DMS 273 treated with DMSO at 0.1 percent for 48 hours (cell line): ENCODE data around the gene CYP4V2.
"Not testable (repeated sequence)": the region's sequence is repeated elsewhere in the genome, so short reads cannot be mapped to it uniquely, and the experiment has no call there.

Experiments
- DNase-seq: peaks from one replicate; lab custom pipeline; 2025; lab: John Stamatoyannopoulos, UW

CYP4V2 gene

DNA sequence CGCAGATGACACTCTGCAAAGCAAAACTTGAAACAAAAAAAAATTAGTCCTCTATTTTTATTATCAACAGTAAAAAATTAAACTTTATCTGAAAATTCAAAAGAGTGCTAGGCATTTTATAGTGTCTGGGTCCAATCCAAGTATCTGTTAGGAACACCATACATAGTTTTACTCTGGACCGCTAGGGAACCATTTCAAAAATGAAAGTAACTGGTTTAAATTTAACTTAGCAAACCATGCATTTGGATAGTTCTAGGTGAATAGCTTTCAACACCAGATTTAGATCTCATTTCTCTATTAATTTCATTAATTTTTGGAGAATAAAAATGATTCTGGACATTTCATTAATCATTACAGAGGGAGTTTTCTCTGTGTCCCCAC lies 37.1 kb downstream of the CYP4V2 start:
- no peak for DNase-seq

DNA sequence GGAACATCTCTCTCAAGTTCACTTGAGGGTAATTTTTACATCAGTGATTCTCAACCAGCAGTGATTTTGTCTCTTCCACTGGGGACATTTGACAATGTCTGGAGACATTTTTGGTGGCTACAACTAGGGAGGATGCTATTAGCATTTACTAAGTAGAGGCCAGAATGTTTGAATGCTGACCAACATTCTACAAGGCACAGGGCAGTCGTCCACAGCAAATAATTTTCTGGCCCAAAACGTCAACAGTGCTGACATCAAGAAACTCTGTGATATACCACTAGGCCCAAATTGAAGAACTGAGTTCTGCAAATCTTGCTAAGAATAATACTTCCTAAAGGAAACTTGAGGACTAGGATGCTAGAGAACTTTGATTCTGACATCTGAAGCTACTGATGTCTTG lies 43.0 kb downstream of the CYP4V2 start:
- no peak for DNase-seq

DNA sequence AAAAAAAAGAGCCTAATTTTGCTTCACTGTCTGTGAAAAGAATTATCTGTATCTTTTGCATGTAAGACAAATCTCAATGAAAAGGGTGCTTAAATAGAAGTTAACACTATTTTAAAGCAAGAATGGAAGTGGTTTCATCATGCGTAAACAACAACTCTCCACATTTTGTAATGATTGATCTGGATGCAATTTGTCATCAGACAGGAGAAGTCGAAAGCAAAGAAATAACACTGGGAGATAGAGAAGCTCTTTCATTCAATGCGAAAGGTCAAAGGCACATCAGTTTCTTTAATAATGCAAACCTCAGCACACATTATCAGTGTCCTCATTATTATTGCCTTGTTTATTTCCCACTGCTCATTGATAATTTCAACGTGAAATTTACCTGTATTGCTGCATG lies 44.8 kb downstream of the CYP4V2 start:
- no peak for DNase-seq

DNA sequence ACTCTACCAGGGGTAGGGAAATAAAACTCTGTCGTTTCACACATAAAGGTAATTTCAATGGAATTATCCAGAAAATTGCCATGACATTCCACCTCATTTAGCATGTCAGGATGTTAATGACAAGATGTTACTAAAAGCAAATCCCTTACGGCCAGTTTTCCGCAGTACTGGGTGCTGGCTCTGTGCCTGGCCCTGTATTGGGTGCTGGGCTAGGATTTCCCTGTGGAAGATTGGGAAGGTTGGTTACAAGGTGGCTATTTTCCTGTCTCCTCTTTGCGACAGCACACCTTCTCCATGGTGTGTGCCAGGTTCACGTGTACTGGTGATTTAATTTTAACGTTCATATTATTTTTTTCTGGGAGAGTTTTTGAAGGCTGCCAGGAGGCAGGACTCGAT lies 49.1 kb downstream of the CYP4V2 start:
- no peak for DNase-seq

DNA sequence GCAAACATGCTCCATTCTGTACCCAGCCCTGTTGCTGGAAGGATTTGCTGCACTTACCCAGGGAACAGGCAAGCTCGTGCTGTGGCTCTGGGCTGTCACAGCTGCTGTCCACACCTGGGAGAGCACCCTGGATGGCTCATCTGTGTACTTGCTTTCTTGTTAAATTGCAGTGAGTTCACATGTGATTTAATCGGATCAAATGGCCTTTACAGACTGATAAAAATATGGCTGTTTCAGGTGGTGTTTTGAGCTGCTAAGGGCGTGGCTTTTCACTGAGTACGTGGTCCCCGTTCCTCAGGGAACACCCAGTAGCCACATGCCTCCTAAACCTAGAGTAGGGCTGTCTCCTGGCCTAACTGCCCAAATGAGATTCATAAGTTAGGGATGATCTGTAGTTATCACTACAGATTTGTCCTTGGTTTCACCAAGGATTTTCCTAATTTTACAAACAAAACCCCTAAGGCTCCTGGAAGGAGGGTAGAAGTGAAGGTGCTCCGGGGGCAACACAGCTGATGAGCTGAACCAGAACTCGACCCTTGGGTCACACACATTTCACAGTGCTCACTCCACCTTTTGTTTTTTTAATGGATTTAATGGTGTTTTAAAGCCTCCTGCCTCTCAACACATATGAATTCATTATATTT lies 49.6 kb downstream of the CYP4V2 start:
- DNase-seq = peak; percentile 90

DNA sequence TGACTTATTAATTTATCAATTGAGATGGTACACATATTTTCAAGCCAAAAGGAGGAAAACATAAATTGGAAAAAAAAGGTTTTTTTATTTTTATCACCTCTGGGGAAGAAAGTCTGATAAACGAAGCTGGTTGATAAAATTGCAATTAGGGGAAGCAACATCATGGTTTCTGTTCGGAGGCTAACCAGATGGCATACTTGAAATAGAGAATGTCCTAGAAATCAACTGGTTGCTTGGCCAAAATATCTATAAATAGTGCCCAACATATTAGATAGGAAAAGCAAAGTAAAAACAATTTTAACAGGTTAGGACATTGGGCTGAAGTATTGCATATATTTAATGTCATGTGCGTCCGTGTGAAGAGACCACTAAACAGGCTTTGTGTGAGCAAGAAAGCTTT lies 50.2 kb downstream of the CYP4V2 start:
- DNase-seq = no peak

DNA sequence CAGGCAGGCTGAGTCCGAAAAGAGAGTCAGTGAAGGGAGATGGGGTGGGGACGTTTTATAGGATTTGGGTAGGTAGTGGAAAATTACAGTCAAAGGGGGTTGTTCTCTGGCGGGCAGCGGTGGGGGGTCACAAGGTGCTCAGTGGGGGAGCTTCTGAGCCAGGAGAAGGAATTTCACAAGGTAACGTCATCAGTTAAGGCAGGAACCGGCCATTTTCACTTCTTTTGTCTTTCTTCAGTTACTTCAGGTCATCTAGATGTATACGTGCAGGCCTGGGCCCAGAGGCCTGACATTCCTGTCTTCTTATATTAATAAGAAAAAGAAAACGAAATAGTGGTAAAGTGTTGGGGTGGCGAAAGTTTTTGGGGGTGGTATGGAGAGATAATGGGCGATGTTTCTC lies 50.7 kb downstream of the CYP4V2 start:
- DNase-seq = not testable (repeated sequence)

DNA sequence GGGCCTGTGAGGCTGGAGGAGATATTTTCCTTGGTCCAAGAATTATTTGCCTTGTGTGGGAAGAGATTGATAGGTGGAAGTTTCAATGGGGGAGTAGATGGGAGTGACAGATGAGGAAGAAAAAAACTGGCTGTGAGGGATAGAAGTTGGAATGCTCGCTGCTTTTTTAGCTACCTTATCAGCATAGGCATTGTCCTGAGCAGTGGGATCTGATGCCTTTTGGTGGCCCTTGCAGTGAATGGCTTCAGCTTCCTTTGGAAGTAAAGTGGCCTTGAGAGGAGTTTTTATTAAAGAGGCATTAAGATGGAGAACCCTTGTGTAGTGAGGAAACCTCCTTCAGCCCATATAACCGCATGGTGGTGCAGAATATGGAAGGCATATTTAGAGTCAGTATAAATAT lies 52.0 kb downstream of the CYP4V2 start:
- DNase-seq = no peak

DNA sequence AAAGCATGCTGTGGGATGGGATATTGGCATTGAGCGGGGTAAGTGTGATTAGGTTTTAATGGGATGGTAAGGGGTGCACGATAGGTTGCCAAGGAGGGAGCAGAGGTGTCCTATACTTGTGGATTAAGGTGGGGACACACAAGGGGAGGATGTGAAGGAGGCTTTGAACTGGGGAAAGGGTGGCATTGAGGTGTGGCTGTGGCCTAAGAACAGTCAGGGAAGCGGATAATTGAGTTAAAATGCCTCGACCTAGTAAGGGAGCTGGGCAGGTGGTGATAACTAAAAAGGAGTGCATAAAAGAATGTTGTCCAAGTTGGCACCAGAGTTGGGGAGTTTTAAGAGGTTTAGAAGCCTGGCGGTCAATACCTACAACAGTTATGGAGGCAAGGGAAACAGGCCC lies 53.5 kb downstream of the CYP4V2 start:
- DNase-seq = no peak

DNA sequence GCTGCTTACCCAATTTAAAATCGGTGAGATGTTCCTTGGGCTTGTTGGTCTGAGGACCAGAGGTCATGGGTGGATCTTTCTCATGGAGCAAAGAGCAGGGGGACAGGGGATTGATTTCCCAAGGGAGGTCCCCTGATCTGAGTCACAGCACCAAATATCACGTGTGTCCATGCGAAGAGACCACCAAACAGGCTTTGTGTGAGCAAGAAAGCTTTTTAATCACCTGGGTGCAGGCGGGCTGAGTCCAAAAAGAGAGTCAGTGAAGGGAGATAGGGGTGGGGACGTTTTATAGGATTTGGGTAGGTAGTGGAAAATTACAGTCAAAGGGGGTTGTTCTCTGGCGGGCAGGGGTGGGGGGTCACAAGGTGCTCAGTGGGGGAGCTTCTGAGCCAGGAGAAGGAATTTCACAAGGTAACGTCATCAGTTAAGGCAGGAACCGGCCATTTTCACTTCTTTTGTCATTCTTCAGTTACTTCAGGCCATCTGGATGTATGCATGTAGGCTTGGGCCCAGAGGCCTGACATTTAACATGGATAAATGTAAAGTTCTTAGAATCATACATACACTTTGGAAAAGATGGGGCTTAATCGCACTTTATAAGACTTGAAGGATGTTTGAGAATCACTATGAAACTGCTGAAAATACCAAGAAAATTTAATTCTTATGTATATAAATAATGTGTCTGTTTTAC lies 55.8 kb downstream of the CYP4V2 start:
- not testable (repeated sequence) for DNase-seq

DNA sequence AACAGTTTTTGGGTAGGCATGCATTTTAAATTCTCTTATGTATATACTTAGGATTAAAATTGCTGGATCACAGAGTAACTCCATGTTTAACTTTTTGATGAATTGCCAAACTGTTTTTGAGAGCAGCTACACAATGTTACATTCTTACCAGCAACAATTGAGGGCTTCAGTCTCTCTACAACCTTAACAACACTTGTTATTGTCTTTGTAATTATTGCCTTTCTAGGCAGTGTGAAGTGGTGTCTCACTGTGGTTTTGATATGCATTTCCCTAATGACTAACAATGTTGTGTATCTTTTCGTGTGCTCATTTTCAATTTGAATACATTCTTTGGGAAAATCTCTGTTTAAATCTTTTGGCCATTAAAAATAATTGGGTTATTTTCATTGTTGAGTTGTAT lies 57.3 kb downstream of the CYP4V2 start:
- DNase-seq = no peak

DNA sequence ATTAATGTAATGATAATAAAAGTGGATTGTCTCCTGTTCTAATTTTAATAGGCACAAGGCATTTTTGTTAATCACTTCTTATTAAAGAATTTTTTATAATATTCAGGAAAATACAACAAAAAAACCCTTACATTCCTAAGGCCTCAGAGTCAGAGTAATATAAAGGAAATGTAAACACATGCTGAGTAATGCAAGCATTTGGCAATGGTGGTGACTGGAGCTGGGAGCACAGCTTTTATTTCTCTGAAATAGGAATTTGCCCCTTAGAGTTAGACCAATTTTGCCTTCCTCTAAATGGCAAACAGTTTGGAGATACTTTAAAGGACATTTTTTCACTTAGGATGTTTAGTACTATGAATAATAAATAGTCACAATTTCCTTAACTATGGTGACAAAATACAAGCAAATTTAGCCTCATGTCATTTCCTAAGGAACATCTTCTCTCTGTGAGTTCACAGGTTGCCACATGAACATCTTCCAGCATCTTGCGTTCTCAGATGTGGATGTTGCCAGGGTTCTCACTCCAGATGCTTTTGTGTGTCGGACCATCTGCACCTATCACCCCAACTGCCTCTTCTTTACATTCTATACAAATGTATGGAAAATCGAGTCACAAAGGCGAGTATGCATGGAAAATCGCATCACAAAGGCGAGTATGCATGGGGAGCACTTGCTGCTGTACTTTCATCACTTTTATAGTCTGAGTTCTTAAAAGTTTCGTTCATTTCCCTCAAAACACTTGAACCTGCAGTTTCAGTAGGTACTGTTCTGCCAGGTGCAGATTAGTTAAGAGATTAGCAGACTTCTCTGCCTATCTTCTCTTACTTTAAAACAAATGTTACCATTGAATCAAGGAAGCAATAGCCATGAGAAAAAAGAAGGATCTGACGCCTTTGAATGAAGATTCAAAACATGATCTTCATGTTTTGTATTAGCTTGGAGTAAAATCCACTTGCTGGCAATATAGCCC lies 58.7 kb downstream of the CYP4V2 start:
- DNase-seq = no peak

DNA sequence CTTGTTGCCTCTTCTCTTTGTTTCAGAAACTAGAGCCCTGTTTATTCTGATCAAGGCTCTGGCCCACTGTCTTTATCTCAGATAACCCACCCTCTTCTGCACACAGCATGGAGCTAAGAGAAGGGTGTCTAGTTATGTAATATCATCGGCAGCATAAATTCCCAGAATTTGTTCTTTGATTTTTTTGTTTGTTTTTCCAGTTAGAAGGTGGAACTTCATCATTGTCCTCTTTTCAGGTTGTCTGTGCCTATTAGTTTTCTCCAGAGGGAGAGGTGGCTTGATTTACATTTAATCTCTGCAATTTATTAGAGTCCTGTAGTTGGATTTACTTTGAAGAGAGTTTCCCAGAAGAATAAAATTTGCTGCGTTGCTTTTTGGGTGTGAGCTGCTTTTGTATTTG lies 59.4 kb downstream of the CYP4V2 start:
- DNase-seq = no peak

DNA sequence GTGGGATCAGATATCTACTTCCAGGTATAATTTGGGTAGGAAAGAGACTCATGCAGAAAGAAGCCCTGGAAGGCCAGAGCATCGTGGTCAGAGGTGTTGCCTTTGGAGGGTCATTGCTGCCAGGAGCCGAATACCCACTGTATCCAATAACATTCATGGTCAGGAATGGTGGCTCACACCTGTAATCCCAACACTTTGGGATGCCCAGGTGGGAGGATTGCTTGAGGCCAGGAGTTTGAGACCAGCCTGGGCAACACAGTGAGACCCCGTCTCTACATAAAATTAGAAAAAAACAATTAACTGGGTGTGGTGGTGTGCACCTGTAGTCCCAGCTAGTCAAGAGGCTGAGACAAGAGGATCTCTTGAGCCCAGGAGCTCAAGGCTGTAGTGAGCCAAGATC lies 63.8 kb downstream of the CYP4V2 start:
- no peak for DNase-seq

DNA sequence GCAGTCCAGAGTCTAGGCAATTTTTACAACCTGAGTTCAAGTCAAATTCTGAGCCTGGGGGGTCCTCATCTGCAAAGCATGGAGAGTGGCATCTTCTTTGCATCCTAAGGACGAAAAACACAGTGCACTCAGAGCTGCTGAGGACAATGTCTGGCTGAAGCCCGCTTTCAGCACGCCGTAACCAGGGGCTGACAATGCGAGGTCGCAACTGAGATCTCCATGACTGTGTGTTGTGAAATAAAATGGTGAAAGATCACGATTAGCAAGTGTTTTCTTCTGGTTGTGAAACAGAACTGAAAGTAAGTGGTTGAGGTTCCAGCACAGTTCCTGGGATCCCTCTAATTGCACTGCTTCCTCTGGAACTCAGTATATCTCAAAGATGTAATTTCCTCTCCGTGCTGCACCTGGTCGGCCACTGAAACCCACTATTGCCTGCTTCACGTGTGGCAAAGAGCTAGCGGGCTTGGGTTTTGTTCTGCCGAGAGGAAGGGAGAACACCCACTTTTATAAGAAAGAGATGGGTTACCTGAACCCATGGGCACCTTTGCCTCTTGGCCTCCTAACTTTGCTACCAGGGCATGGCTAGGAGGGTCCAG lies 66.9 kb downstream of the CYP4V2 start:
- no peak for DNase-seq

DNA sequence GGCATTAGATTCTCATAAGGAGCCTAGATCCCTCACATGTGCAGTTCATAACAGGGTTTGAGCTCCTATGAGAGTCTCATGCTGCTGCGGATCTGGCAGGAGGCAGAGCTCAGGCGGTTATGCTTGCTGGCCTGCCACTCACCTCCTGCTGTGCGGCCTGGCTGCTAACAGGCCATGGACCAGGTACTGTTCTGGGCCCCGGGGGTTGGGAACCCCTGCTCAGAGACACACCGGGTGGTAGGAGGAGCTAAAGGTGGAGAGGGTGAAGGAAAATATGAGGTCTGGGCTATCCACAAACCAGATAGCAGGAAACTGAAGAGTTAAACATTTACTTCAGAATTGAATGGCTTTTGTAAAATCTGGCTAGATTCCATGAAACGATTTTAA lies 68.7 kb downstream of the CYP4V2 start:
- DNase-seq = no peak
